Measurements from ENCODE around the gene HEXA. TPM values are rescaled to one million over a fixed set of nuclear protein-coding genes. Genes with fewer than 3 reads are reported as not detected.
A peak's percentile ranks its signal among the peaks of the same experiment; 100 is the strongest.

The HEXA gene
- total and polyA plus RNA-seq, 2 donors (not counting 1 experiment from before 2014, with no cell fraction given) = 151 to 182 TPM

GRCh38 chr15:72319360-72319984 lies 56.3 kb downstream of the HEXA start:
- intact Hi-C loops (cut with micrococcal nuclease) = loop anchor here (10.0 kb wide), 1 partner anchor 765 kb away; no protein-coding TSS in a partner anchor
- Histone ChIP-seq H2AFZ (ENCODE audit: insufficient read depth, low read depth, low read length, poor library complexity, severe bottlenecking) (no peak overlapping the region), H3K4me1 (ENCODE audit: control insufficient read depth in 2 of 2, insufficient read depth in 2 of 2, low read length in 2 of 2) (peaks cover 10 to 19% of the 10 kb centered on the region in 2 donors), H3K79me2 (ENCODE audit: control insufficient read depth, insufficient read depth, low read length) (no peaks in the 10 kb centered on the region), H3K27ac (ENCODE audit: low read length in 2 of 2) (no peak overlapping the region), H3K27me3 (replicated peaks in 1 of 4; ENCODE audit: control extremely low read depth in 1 of 4, control insufficient read depth in 3 of 4, insufficient read depth in 4 of 4, low read length in 3 of 4) (no peaks in the 10 kb centered on the region), H3K9me3 (ENCODE audit: control extremely low read depth in 1 of 3, control insufficient read depth in 2 of 3, insufficient read depth in 1 of 3, low read length in 2 of 3) (peaks cover 0 to 2% (median 2%) of the 10 kb centered on the region in 3 donors), H3K4me2 (replicated peaks; ENCODE audit: low read depth, low read length, poor library complexity, severe bottlenecking) (peak overlapping the region; percentile 81), H3K9ac (ENCODE audit: low read length) (peak overlapping the region; percentile 62), H3K36me3 (replicated peaks in 1 of 2; ENCODE audit: control extremely low read depth in 1 of 2, control insufficient read depth in 1 of 2, extremely low read depth in 1 of 2, insufficient read depth in 2 of 2, low read length in 1 of 2) (no peaks in the 10 kb centered on the region), H3K4me3 (ENCODE audit: control extremely low read depth in 1 of 5, extremely low read depth in 1 of 5, insufficient read depth in 1 of 5, low read depth in 2 of 5, low read length in 4 of 5) (peak overlapping the region in 2 of 5 experiments; percentile 15 to 55), H4K20me1 (ENCODE audit: control insufficient read depth, insufficient read depth, low read length, poor library complexity, severe bottlenecking) (no peaks in the 10 kb centered on the region)
- ChIA-PET CTCF (no interaction called here), POLR2A (interaction anchor here (0.9 kb wide), 1 partner anchor 56 kb away, joined by 3 read pairs; the partner anchor contains the start of gene HEXA)
- no peak for TF ChIP-seq CTCF (IDR thresholded peaks at IDR 0.05)
- TF ChIP-seq EZH2 (IDR thresholded peaks at IDR 0.05; ENCODE audit: borderline replicate concordance, insufficient read depth, low read depth, low read length, poor library complexity, severe bottlenecking) = no peak
- Mint-ChIP-seq H3K27me3 (no peaks in the 10 kb centered on the region), H3K9me3 (ENCODE audit: insufficient read depth) (peaks cover 2% of the 10 kb centered on the region), H3K4me1 (peaks cover 25% of the 10 kb centered on the region), H3K4me3 (peak overlapping the region; percentile 77), H3K27ac (peak overlapping the region; percentile 57)
- DNase-seq (peak; percentile 73), ATAC-seq (ENCODE audit: low read depth) (peak; percentile 51)
- 28% methylated on average over 37 of the region's 48 CpGs for WGBS (ENCODE audit: insufficient coverage)

GRCh38 chr15:72318408-72318942 lies 57.3 kb downstream of the HEXA start:
- peak overlapping the region; percentile 57 for H3K27ac Mint-ChIP-seq
- no peak overlapping the region for H3K9ac ChIP-seq (ENCODE audit: low read length)
- peaks cover 0 to 2% (median 0%) of the 10 kb centered on the region in 3 donors for H3K9me3 ChIP-seq (ENCODE audit: control extremely low read depth in 1 of 3, control insufficient read depth in 2 of 3, insufficient read depth in 1 of 3, low read length in 2 of 3)
- peaks cover 25% of the 10 kb centered on the region for H3K4me1 Mint-ChIP-seq
- ChIA-PET POLR2A (no interaction called here), CTCF (no interaction called here)
- no CpG with 5 or more reads among the region's 2 CpGs for WGBS (ENCODE audit: insufficient coverage)
- no peak for ATAC-seq (ENCODE audit: low read depth)
- H3K4me3 ChIP-seq (ENCODE audit: control extremely low read depth in 1 of 5, extremely low read depth in 1 of 5, insufficient read depth in 1 of 5, low read depth in 2 of 5, low read length in 4 of 5) = no peak overlapping the region
- peaks cover 10 to 19% of the 10 kb centered on the region in 2 donors for H3K4me1 ChIP-seq (ENCODE audit: control insufficient read depth in 2 of 2, insufficient read depth in 2 of 2, low read length in 2 of 2)
- H3K36me3 ChIP-seq (replicated peaks in 1 of 2; ENCODE audit: control extremely low read depth in 1 of 2, control insufficient read depth in 1 of 2, extremely low read depth in 1 of 2, insufficient read depth in 2 of 2, low read length in 1 of 2) = no peaks in the 10 kb centered on the region
- H3K79me2 ChIP-seq (ENCODE audit: control insufficient read depth, insufficient read depth, low read length) = no peaks in the 10 kb centered on the region
- no peaks in the 10 kb centered on the region for H3K27me3 ChIP-seq (replicated peaks in 1 of 4; ENCODE audit: control extremely low read depth in 1 of 4, control insufficient read depth in 3 of 4, insufficient read depth in 4 of 4, low read length in 3 of 4)
- H4K20me1 ChIP-seq (ENCODE audit: control insufficient read depth, insufficient read depth, low read length, poor library complexity, severe bottlenecking) = no peaks in the 10 kb centered on the region
- TF ChIP-seq CTCF (IDR thresholded peaks at IDR 0.05) (no peak), EZH2 (IDR thresholded peaks at IDR 0.05; ENCODE audit: borderline replicate concordance, insufficient read depth, low read depth, low read length, poor library complexity, severe bottlenecking) (no peak)
- intact Hi-C loops (cut with micrococcal nuclease) = loop anchor here (10.0 kb wide), 1 partner anchor 766 kb away; no protein-coding TSS in a partner anchor
- H3K4me3 Mint-ChIP-seq = peak overlapping the region; percentile 77
- no peaks in the 10 kb centered on the region for H3K9me3 Mint-ChIP-seq (ENCODE audit: insufficient read depth)
- H3K27me3 Mint-ChIP-seq = no peaks in the 10 kb centered on the region
- no peak overlapping the region for H2AFZ ChIP-seq (ENCODE audit: insufficient read depth, low read depth, low read length, poor library complexity, severe bottlenecking)
- no peak overlapping the region for H3K27ac ChIP-seq (ENCODE audit: low read length in 2 of 2)
- DNase-seq = peak; percentile 28
- no peak overlapping the region for H3K4me2 ChIP-seq (replicated peaks; ENCODE audit: low read depth, low read length, poor library complexity, severe bottlenecking)
